HepG2 (cell line): ENCODE measurements around the gene CALML5. TPM values are rescaled to one million over a fixed set of nuclear protein-coding genes. Genes with fewer than 3 reads are reported as not detected.

Source experiments
- ATAC-seq: fragments of 200-7000 bp; cut with Tn5 transposase; 3 replicates; pipeline ENCODE4 v1.9.1; 2020; ENCODE audit warnings: mild to moderate bottlenecking, moderate library complexity
- BruUV-seq: library from RNA; stranded (reverse); fragments of 400-500 nt; replicated peaks from 2 replicates; lab custom pipeline; 2021; lab: Mats Ljungman, UMichigan
- CTCF ChIA-PET: fragments of 300-600 bp; formaldehyde crosslinking; extraction: SDS; loops from one replicate; lab custom pipeline; 2021; ENCODE audit warnings: low total read pairs, inconsistent platforms, low intra/inter-chr PET ratio; lab: Yijun Ruan, JAX
- POLR2A ChIA-PET: fragments of 350-600 bp; sonication (Branson Sonifier 250); formaldehyde crosslinking; loops from one replicate; lab custom pipeline; 2020; ENCODE audit warnings: antibody characterized with exemption, inconsistent platforms; lab: Yijun Ruan, JAX
- DNase-seq: peaks from one replicate; pipeline ENCODE4 v3.0.0-alpha.2; 2015; ENCODE audit warnings: low spot score
- FAIRE-seq: peaks from 3 replicates; lab custom pipeline; 2011; peaks lifted over from hg19 to GRCh38; lab: Jason Lieb, UNC
- H2AFZ ChIP-seq: one replicate; pipeline ENCODE4 v1.6.1; 2011; ENCODE audit warnings: low read length, inconsistent platforms
- H3K27ac ChIP-seq: fragments of 300-600 bp; 3 replicates; pipeline ENCODE4 v1.8.0; 2011; ENCODE audit warnings: mixed run types, mild to moderate bottlenecking, mixed read lengths, low read length, inconsistent platforms; ENCODE audit not compliant: insufficient read depth; ENCODE audit errors: extremely low read length
- H3K27me3 ChIP-seq, 2 experiments: fragments of 200-600 bp in 1 of 2; 2 replicates in 1 of 2; 3 replicates in 1 of 2; pipeline versions ENCODE4 v1.6.0 to v1.8.0; 2011; ENCODE audit warnings: low read length in 2 of 2, mild to moderate bottlenecking in 2 of 2, moderate library complexity in 2 of 2, inconsistent platforms in 1 of 2; ENCODE audit not compliant: insufficient read depth in 2 of 2, control insufficient read depth in 1 of 2
- H3K36me3 ChIP-seq, 2 experiments: fragments of 200-600 bp in 1 of 2; replicated peaks in 1 of 2; 2 replicates in 1 of 2; 3 replicates in 1 of 2; pipeline versions ENCODE4 v1.5.1 to v1.8.0; 2011; ENCODE audit warnings: low read length in 2 of 2, inconsistent platforms in 1 of 2; ENCODE audit not compliant: insufficient read depth in 2 of 2, control insufficient read depth in 1 of 2
- H3K4me1 ChIP-seq: 2 replicates; pipeline ENCODE4 v1.5.1; 2012; ENCODE audit warnings: low read length, inconsistent platforms; ENCODE audit not compliant: insufficient read depth
- H3K4me2 ChIP-seq: 2 replicates; pipeline ENCODE4 v1.6.0; 2011; ENCODE audit warnings: low read depth, low read length, inconsistent platforms
- H3K4me3 ChIP-seq, 3 experiments: fragments of 200-600 bp in 1 of 3; sonication (generic), shearing (Covaris generic) in 1 of 3; replicated peaks in 1 of 3; 2 replicates each; pipeline ENCODE4 v1.5.1; 2011 to 2016; ENCODE audit warnings: low read length in 3 of 3, inconsistent platforms in 2 of 3, low read depth in 2 of 3, mild to moderate bottlenecking in 2 of 3, control low read depth in 1 of 3, mixed read lengths in 1 of 3; ENCODE audit not compliant: insufficient read depth in 1 of 3
- H3K79me2 ChIP-seq: one replicate; pipeline ENCODE4 v1.6.1; 2011; ENCODE audit warnings: low read length, inconsistent platforms; ENCODE audit not compliant: insufficient read depth
- H3K9ac ChIP-seq: 2 replicates; pipeline ENCODE4 v1.6.0; 2011; ENCODE audit warnings: mild to moderate bottlenecking, low read depth, low read length, inconsistent platforms; ENCODE audit not compliant: insufficient read depth
- H3K9me3 ChIP-seq: 2 replicates; pipeline ENCODE4 v1.5.1; 2012; ENCODE audit warnings: mild to moderate bottlenecking, low read length
- H4K20me1 ChIP-seq: 2 replicates; pipeline ENCODE4 v1.6.0; 2011; ENCODE audit warnings: inconsistent platforms, mild to moderate bottlenecking, low read length, moderate library complexity; ENCODE audit not compliant: insufficient read depth
- CC2D1A ChIP-seq: sonication (generic); formaldehyde crosslinking; IDR thresholded peaks from 2 replicates; pipeline ENCODE4 v1.8.1; 2023; ENCODE audit warnings: mild to moderate bottlenecking, missing genetic modification reagents
- ESRRA ChIP-seq: sonication (generic); formaldehyde crosslinking; IDR thresholded peaks from 2 replicates; pipeline ENCODE4 v1.5.1; 2020; ENCODE audit warnings: mild to moderate bottlenecking, low read depth, missing genetic modification reagents
- HNRNPLL ChIP-seq: fragments of 200-400 bp; formaldehyde crosslinking; IDR thresholded peaks from 2 replicates; pipeline ENCODE4 v1.6.1; 2017; ENCODE audit warnings: mild to moderate bottlenecking, low read depth, low read length; ENCODE audit not compliant: poor library complexity, severe bottlenecking
- KDM3A ChIP-seq: IDR thresholded peaks from 2 replicates; pipeline ENCODE4 v1.6.1; 2018; ENCODE audit warnings: low read depth, missing compliant biosample characterization
- NBN ChIP-seq: fragments of 450-650 bp; conservative IDR thresholded peaks from 2 replicates; pipeline ENCODE4 v1.6.1; 2017
- PAF1 ChIP-seq: IDR thresholded peaks from 2 replicates; pipeline ENCODE4 v1.6.1; 2016; ENCODE audit warnings: missing genetic modification reagents, missing compliant biosample characterization
- SOX5 ChIP-seq: IDR thresholded peaks from 2 replicates; pipeline ENCODE4 v1.6.1; 2016; ENCODE audit warnings: borderline replicate concordance
- YEATS4 ChIP-seq: sonication (generic); formaldehyde crosslinking; IDR thresholded peaks from 2 replicates; pipeline ENCODE4 v1.4.0; 2020; ENCODE audit warnings: missing genetic modification reagents, borderline replicate concordance
- ZFP90 ChIP-seq: sonication (generic); formaldehyde crosslinking; IDR thresholded peaks from 2 replicates; pipeline ENCODE4 v1.8.0; 2022; ENCODE audit warnings: missing genetic modification reagents, mild to moderate bottlenecking, inconsistent platforms, borderline replicate concordance
- ZNF264 ChIP-seq: sonication (generic); formaldehyde crosslinking; IDR thresholded peaks from 2 replicates; pipeline ENCODE4 v1.4.0; 2020; ENCODE audit warnings: missing genetic modification reagents
- ZNF282 ChIP-seq: fragments of 450-650 bp; IDR thresholded peaks from 2 replicates; pipeline ENCODE4 v1.6.1; 2018; ENCODE audit not compliant: partially characterized antibody
- ZNF3 ChIP-seq: IDR thresholded peaks from 2 replicates; pipeline ENCODE4 v1.7.0; 2017; ENCODE audit warnings: inconsistent platforms
- ZNF510 ChIP-seq: sonication (generic); formaldehyde crosslinking; IDR thresholded peaks from 2 replicates; pipeline ENCODE4 v1.4.0; 2020; ENCODE audit warnings: low read depth, mild to moderate bottlenecking, missing genetic modification reagents
- ZNF775 ChIP-seq: sonication (generic); formaldehyde crosslinking; IDR thresholded peaks from 2 replicates; pipeline ENCODE4 v1.4.0; 2020; ENCODE audit warnings: missing genetic modification reagents, mild to moderate bottlenecking, moderate library complexity, borderline replicate concordance
- WGBS: methylation state at CpG from one replicate; pipeline ENCODE4 v1.1.6; 2017; ENCODE audit warnings: low lambda C conversion rate; 5-methylcytosine and 5-hydroxymethylcytosine counted together
- in situ Hi-C: cut with HindIII; loops from 2 replicates; pipeline ENCODE4 v1.10.0; 2017; ENCODE audit warnings: low pct_unique_long_range_greater_than_20kb; ENCODE audit not compliant: extremely low pct_ligation_motif_present
- intact Hi-C: fragments of 100-400 bp; cut with micrococcal nuclease; formaldehyde crosslinking; loops from one replicate; pipeline ENCODE4 v1.10.0; 2022; ENCODE audit not compliant: unreplicated experiment
- polyA plus RNA-seq, 8 experiments: library from polyadenylated mRNA; depleted of rRNA in 3 of 8; stranded (reverse) in 7 of 8; unstranded in 1 of 8; fragments of >200 nt; fragmentation: Illumina TruSeq in 4 of 8; extraction: Trizol in 4 of 8; gene quantifications; 2 replicates each; pipeline versions ENCODE4 v1.2.1 to v1.2.3, GENCODE V29; 2011 to 2016; ENCODE audit warnings: low read depth in 4 of 8, missing spikeins in 1 of 8, mixed read lengths in 1 of 8; ENCODE audit not compliant: insufficient read depth in 1 of 8
- total RNA-seq, 5 experiments: library from RNA; depleted of rRNA; stranded (reverse); fragments of >200 nt; fragmentation: Illumina TruSeq; extraction: Trizol; gene quantifications; 2 replicates each; pipeline ENCODE4 v1.2.3, GENCODE V29; 2016; ENCODE audit warnings: low read depth in 1 of 5

Gene CALML5
- total and polyA plus RNA-seq, 2 of the 13 experiments (the other 11 are each of a cell fraction or from before 2014, with no cell fraction given): not detected

- intact Hi-C loops (no loop called here), in situ Hi-C loops (no loop called here)
- H3K27me3 ChIP-seq: no peaks in the 10 kb centered on the region; a peak in 2 of 5 replicates
- no peak overlapping the region for H3K9ac ChIP-seq
- H4K20me1 ChIP-seq: no peaks in the 10 kb centered on the region
- no peak overlapping the region for H3K4me3 ChIP-seq
- no peak for FAIRE-seq
- H3K27ac ChIP-seq: no peak overlapping the region
- H2AFZ ChIP-seq: no peak overlapping the region
- H3K4me1 ChIP-seq: peaks cover 43% of the 10 kb centered on the region
- H3K36me3 ChIP-seq: no peaks in the 10 kb centered on the region
- no peak for DNase-seq
- ChIA-PET CTCF (no interaction called here), POLR2A (interaction anchor here (2.3 kb wide), 1 partner anchor 23 kb away, joined by 12 read pairs; no protein-coding TSS in a partner anchor)
- H3K79me2 ChIP-seq: no peaks in the 10 kb centered on the region
- H3K9me3 ChIP-seq: no peaks in the 10 kb centered on the region
- BruUV-seq: no TSS peak
- ATAC-seq: no peak
- TF ChIP-seq SOX5 (CRISPR knock-in tag) (no peak), ZNF264 (CRISPR knock-in tag) (no peak), KDM3A (CRISPR knock-in tag) (no peak), YEATS4 (CRISPR knock-in tag) (no peak), HNRNPLL (no peak), ZNF282 (no peak), ESRRA (CRISPR knock-in tag) (no peak), PAF1 (CRISPR knock-in tag) (no peak), ZFP90 (CRISPR knock-in tag) (no peak), ZNF3 (CRISPR knock-in tag) (no peak), CC2D1A (CRISPR knock-in tag) (no peak), NBN (no peak), ZNF775 (no peak), ZNF510 (CRISPR knock-in tag) (no peak)
- TF ChIP-seq, all 625 proteins: peak for 0
- H3K4me2 ChIP-seq: no peak overlapping the region
- 74% methylated on average over 15 of the region's 15 CpGs for WGBS
Measured at GRCh38 chr10:5469353-5470061, 29.9 kb downstream of the CALML5 start.
